ENCODE results near the gene OR56B1. TPM values are rescaled to one million over a fixed set of nuclear protein-coding genes. Genes with fewer than 3 reads are reported as not detected.

The OR56B1 gene
- polyA plus RNA-seq, 3 donors = not detected

GRCh38 chr11:5719703-5720495 lies 16.3 kb upstream of the OR56B1 start:
- 86 to 97% (median 89%) methylated on average over 3 of the region's 3 CpGs for WGBS, 3 donors
- H3K27ac ChIP-seq (ENCODE audit: low read depth, low read length) = no peak overlapping the region

- H3K27ac ChIP-seq (ENCODE audit: low read depth, low read length) = no peak overlapping the region
- WGBS, 3 donors = 46 to 76% (median 76%) methylated on average over 2 of the region's 2 CpGs
These were observed 13.6 kb upstream of the OR56B1 start for GRCh38 chr11:5722622-5723021.

DNA sequence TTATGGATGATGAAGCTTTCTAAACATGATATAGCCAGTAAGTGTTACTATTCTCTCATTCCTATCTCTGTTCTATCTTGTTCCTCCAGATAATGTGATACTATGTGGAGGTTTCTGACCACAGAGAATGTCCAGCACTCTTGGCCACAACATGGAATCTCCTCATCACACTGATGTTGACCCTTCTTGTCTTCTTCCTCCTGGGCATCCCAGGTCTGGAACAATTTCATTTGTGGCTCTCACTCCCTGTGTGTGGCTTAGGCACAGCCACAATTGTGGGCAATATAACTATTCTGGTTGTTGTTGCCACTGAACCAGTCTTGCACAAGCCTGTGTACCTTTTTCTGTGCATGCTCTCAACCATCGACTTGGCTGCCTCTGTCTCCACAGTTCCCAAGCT lies 9.9 kb upstream of the OR56B1 start:
- H3K27ac ChIP-seq (ENCODE audit: low read depth, low read length) = no peak overlapping the region
- 84 to 100% (median 93%) methylated on average over 1 of the region's 1 CpG for WGBS, 3 donors

GRCh38 chr11:5727691-5728090 lies 8.6 kb upstream of the OR56B1 start:
- WGBS, 3 donors = 69 to 100% (median 94%) methylated on average over 1 of the region's 1 CpG
- no peak overlapping the region for H3K27ac ChIP-seq (ENCODE audit: low read depth, low read length)

GRCh38 chr11:5737091-5737490 lies 843 bp downstream of the OR56B1 start:
- H3K27ac ChIP-seq (ENCODE audit: low read depth, low read length) = no peak overlapping the region

DNA sequence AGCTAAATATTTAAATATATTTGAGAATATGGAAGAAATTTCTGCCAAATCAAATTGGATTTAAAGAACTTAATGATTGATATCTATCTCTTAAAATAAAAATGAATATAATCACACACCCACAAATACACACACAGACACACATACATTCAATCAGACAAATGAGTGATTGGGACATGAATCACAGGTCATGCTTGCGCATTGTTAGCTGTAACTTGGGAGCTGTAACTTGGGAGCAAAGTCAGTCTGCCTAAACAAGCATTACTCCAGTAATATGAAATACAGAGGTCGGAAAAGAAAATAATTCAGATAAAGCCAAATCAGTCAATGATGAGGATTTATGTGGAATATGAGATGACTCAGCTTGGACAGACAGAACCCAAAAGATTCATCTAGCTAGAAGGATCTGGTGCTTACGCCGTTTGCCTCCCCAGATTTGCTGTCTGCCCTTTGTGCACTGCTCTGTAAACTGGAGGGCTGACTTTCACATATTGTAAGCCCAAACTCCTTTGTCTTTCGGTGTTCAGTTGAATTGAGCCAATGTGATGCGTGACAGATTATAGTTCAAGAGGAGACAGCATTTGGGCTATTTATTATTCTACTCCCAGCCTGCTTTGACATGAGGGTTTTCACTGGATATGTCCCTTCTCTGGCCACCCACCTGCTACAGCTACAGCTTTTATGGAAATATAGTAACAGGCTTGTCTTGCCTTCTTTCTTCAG lies 1.6 kb downstream of the OR56B1 start:
- no peak overlapping the region for H3K27ac ChIP-seq (ENCODE audit: low read depth, low read length)
- WGBS, 3 donors = 81 to 85% (median 83%) methylated on average over 6 of the region's 6 CpGs

- H3K27ac ChIP-seq (ENCODE audit: low read depth, low read length) = no peak overlapping the region
- WGBS, 3 donors = 48 to 61% (median 49%) methylated on average over 1 of the region's 1 CpG
These were observed 2.2 kb downstream of the OR56B1 start for GRCh38 chr11:5738431-5738830.

DNA sequence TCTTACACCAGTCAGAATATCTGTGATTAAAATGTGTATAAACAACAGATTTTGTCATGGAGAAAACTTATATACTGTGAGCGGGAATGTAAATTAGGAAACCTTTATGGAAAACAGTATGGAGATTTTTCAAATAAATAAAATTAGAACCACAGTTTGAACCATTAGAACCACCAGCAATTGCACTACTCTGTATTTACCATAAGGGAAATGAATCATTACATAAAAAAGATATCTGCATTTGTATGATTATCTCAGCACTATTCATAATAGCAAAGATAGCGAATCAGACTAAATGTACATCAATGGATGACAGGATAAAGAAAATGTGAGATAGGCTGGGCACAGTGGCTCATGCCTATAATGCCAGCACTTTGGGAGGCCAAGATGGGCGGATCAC lies 10.4 kb downstream of the OR56B1 start:
- H3K27ac ChIP-seq (ENCODE audit: low read depth, low read length) = no peak overlapping the region
- WGBS, 3 donors = 92 to 94% (median 93%) methylated on average over 3 of the region's 3 CpGs

DNA sequence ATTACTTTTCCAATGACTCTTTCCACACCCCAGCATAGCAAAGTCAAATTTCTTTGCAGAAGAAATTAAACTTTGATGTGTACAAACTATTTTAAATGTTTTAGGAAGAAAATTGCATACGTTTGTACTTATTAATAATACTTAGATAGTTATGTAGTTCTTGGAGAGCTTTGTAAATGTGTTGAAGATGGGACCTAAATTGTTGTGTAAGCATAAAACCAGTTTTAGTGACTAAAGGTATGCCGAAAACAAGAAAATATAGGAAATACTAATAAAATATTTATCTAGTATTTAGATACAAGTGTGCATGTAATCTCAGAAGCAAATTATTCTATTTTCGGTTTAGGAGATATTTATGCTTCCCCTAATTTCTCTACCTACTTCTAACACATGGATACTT lies 13.6 kb downstream of the OR56B1 start:
- no peak overlapping the region for H3K27ac ChIP-seq (ENCODE audit: low read depth, low read length)
- 77 to 85% (median 77%) methylated on average over 3 of the region's 3 CpGs for WGBS, 3 donors

DNA sequence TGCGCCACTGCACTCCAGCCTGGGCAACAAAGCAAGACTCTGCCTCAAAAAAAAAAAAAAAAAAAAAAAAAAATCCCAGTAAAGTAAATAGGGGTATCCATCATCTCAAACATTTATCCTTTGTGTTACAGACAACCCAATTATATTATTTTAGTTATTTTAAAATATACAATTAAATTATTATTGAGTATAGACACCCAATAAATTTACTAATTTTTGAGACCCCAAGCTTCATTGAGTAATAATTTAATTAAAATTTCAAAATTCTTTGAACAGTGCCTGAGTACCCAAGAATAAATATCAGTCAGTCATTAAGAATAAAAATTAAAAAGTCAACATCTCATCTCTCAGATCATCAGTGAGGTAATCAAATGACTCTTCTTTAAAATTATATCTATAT lies 17.7 kb downstream of the OR56B1 start, which contains the start of gene OR52N4:
TSS of gene OR52N4 (plus strand) at position 301 of the 400 bp plus-strand sequence. CDS start 498 bp downstream, outside the sequence.
- no peak within 1 kb of the TSS for H3K27ac ChIP-seq (ENCODE audit: low read depth, low read length)
- WGBS, 3 donors = 88 to 97% (median 95%) methylated on average over 1 of the region's 1 CpG

- WGBS, 3 donors = 33 to 67% (median 36%) methylated on average over 1 of the region's 1 CpG
- no peak overlapping the region for H3K27ac ChIP-seq (ENCODE audit: low read depth, low read length)
These were observed 30.8 kb downstream of the OR56B1 start for GRCh38 chr11:5767056-5767455.

- WGBS, 3 donors = 48 to 70% (median 50%) methylated on average over 4 of the region's 4 CpGs
- no peak within 1 kb of the TSS for H3K27ac ChIP-seq (ENCODE audit: low read depth, low read length)
These were observed 47.0 kb downstream of the OR56B1 start, which contains the start of gene OR52N5 for GRCh38 chr11:5783255-5783654. Gene OR52N5 (minus strand): TSS chr11:5783355. CDS start chr11:5778634, 4,721 bp downstream.

Other genes with a start within 250 kb of the OR56B1 start
- gene OR52D1, start 247.8 kb upstream of the OR56B1 start, polyA plus RNA-seq = not detected
- not detected for gene UBQLN3, start 226.5 kb upstream of the OR56B1 start, polyA plus RNA-seq
- gene UBQLNL, start 219.7 kb upstream of the OR56B1 start, polyA plus RNA-seq = under 1 TPM; 0.08 to 0.22 (median 0.09) TPM
- gene OR52H1, start 187.9 kb upstream of the OR56B1 start, polyA plus RNA-seq = not detected
- gene OR52B6, start 155.6 kb upstream of the OR56B1 start, polyA plus RNA-seq = not detected
- 1 to 10 TPM; 1.4 to 2.9 (median 2.4) TPM for gene TRIM6, start 139.8 kb upstream of the OR56B1 start, polyA plus RNA-seq
- gene TRIM34, start 111.4 kb upstream of the OR56B1 start, polyA plus RNA-seq = 1 to 10 TPM; 1.8 to 6.7 (median 3.8) TPM
- gene TRIM5, start 51.4 kb upstream of the OR56B1 start, polyA plus RNA-seq = 10 to 100 TPM in 1 of 3 donors, 1 to 10 TPM in 2; 7.7 to 11.2 (median 9.7) TPM
- gene TRIM22, start 46.7 kb upstream of the OR56B1 start, polyA plus RNA-seq = 10 to 100 TPM in 2 of 3 donors, 1 to 10 TPM in 1; 8.3 to 43.7 (median 22.8) TPM
- under 1 TPM in 1 of 3 donors, not detected in 2; 0.21 TPM for gene OR52N4, start 17.8 kb downstream of the OR56B1 start, polyA plus RNA-seq
- under 1 TPM in 1 of 3 donors, not detected in 2; 0.04 TPM for gene OR52N5, start 46.9 kb downstream of the OR56B1 start, polyA plus RNA-seq
- gene OR52N1, start 54.8 kb downstream of the OR56B1 start, polyA plus RNA-seq = under 1 TPM in 1 of 3 donors, not detected in 2; 0.06 TPM
- gene OR52N2, start 72.5 kb downstream of the OR56B1 start, polyA plus RNA-seq = under 1 TPM in 1 of 3 donors, not detected in 2; 0.14 TPM
- gene OR52E6, start 105.4 kb downstream of the OR56B1 start, polyA plus RNA-seq = not detected
- not detected for gene OR52E8, start 121.2 kb downstream of the OR56B1 start, polyA plus RNA-seq
- not detected for gene OR52E4, start 144.2 kb downstream of the OR56B1 start, polyA plus RNA-seq
- not detected for gene OR52E5, start 156.8 kb downstream of the OR56B1 start, polyA plus RNA-seq
- not detected for gene OR56A3, start 205.8 kb downstream of the OR56B1 start, polyA plus RNA-seq
- gene OR56A5, start 232.0 kb downstream of the OR56B1 start, polyA plus RNA-seq = not detected

Measured in adipose tissue (tissue), 3 donors.